AG09309 (cell line): ENCODE data around the gene FUZ.

Experiments used
- DNase-seq: peaks from one replicate; pipeline ENCODE4 v3.0.0-alpha.2; 2010; ENCODE audit warnings: low read depth
- H3K4me3 ChIP-seq: 2 replicates; pipeline ENCODE4 v1.5.1; 2011; ENCODE audit warnings: mild to moderate bottlenecking, low read depth, low read length, moderate library complexity; ENCODE audit not compliant: control insufficient read depth
- CTCF ChIP-seq: IDR thresholded peaks from 2 replicates; pipeline ENCODE4 v1.5.1; 2011; ENCODE audit warnings: mild to moderate bottlenecking, low read depth, low read length, inconsistent platforms; ENCODE audit not compliant: insufficient read depth, control insufficient read depth; ENCODE audit errors: missing control alignments

The FUZ gene

GRCh38 chr19:49801966-49802661 is 11.0 kb downstream of the FUZ start:
- no peak for DNase-seq
- H3K4me3 ChIP-seq = no peak overlapping the region
- TF ChIP-seq CTCF = peak; percentile 12

GRCh38 chr19:49801401-49801888 is 11.6 kb downstream of the FUZ start:
- TF ChIP-seq CTCF = no peak
- H3K4me3 ChIP-seq = no peak overlapping the region
- no peak for DNase-seq

DNA sequence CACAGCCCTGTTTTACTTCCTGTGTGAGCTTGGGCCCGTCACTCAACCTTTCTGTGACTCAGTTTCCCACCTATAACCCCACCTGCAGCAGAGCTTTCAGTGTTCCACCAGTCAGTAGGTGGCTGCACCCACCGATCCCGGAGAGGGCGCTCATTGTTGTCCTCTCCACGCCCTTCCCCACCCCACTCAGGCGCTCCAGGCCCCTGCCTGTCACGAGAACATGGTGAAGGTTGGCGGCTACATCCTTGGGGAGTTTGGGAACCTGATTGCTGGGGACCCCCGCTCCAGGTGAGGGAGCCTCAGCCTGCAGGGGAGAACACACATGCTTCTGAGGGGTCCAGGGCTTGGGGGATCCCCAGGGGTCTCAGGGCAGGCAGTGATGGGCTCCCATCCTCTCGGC is 12.3 kb downstream of the FUZ start:
- no peak for DNase-seq
- no peak for TF ChIP-seq CTCF
- no peak overlapping the region for H3K4me3 ChIP-seq

DNA sequence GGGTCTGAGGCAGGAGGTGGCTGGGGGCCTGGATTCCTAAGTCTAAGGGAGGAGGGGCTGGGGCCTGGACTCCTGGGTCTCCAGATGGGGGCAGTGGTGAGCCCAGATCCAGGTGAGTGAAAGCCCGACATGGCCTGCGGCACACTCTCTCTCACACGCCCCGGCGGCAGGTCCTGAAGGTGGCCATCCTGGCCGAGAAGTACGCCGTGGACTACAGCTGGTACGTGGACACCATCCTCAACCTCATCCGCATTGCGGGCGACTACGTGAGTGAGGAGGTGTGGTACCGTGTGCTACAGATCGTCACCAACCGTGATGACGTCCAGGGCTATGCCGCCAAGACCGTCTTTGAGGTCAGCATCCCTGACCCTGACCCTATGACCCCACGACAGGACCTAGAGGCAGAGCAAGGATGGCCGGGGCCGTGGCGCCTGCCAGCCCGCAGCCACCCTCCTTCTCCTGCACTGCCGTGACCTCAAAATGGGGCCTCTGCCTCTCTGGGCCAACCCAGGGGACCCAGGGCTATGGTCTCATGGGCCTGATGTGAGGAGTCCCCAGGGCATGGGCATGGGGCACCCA is 13.2 kb downstream of the FUZ start:
- no peak for DNase-seq
- TF ChIP-seq CTCF = peak; percentile 18

DNA sequence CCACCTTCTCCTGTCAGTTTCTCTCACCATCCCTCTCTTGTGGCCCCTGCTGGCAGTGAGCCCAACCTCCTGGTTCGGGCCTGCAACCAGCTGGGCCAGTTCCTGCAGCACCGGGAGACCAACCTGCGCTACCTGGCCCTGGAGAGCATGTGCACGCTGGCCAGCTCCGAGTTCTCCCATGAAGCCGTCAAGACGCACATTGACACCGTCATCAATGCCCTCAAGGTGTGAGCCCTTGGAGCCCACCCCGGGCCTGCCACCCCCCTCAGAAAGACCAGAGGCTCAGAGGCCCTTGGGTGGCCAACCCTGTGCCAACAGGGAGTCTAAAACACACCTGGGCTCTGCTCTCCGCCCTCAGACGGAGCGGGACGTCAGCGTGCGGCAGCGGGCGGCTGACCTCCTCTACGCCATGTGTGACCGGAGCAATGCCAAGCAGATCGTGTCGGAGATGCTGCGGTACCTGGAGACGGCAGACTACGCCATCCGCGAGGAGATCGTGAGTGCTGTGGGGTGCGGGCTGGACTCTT is 13.8 kb downstream of the FUZ start:
- no peak overlapping the region for H3K4me3 ChIP-seq
- no peak for TF ChIP-seq CTCF
- no peak for DNase-seq

More for the DNA sequence above, 13.2 kb downstream of the FUZ start:
- H3K4me3 ChIP-seq = no peak overlapping the region

DNA sequence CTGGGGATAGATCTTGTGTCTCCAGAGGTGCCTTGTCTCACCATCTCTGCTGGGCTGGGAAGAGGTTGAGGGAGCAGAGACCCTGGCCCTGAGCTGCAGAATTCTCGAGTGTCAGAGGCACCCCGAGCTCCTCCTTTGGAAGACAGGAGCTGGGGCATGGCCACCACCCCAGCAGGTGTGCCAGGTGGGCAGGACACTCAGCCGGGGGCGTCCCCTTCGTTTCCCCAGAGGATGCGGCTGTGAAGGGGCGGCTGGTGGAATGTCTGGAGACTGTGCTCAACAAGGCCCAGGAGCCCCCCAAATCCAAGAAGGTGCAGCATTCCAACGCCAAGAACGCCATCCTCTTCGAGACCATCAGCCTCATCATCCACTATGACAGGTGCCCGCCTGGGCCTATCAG is 14.5 kb downstream of the FUZ start:
- no peak overlapping the region for H3K4me3 ChIP-seq
- no peak for TF ChIP-seq CTCF
- DNase-seq = no peak

GRCh38 chr19:49795615-49796014 is 17.5 kb downstream of the FUZ start:
- no peak for DNase-seq
- TF ChIP-seq CTCF = no peak

More at GRCh38 chr19:49795615-49796014, 17.5 kb downstream of the FUZ start:
- H3K4me3 ChIP-seq = no peak overlapping the region
